HG02973 (cell line): ENCODE data around the gene THRB.

Source experiments
- ATAC-seq: cut with Tn5 transposase; IDR thresholded peaks from one replicate; pipeline ENCODE4 v1.9.1; 2021; ENCODE audit warnings: moderate library complexity; ENCODE audit not compliant: unreplicated experiment

Gene THRB

DNA sequence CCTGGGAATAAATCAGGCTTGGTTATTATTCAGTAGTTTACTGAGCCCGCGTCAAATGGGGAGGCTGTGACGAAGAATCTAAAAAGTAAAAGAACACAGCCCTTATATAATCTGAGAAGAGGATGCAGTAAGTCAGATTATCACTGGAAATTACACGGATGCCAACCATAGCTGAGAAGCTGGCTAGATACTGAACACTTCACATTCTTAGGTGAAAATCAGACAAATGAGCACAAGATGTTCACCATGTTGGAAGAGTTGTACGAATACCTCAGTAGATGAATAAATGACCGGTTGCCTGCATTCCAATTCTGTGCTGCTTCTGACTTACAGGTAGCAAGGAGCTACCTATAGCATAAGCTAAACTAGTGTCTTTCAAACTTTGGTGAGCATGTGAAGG, 254.3 kb downstream of the THRB start:
- ATAC-seq: no peak

- peak; percentile 83 for ATAC-seq
Measured at GRCh38 chr3:24237971-24238706, 256.5 kb downstream of the THRB start.

GRCh38 chr3:24235121-24235520, 259.5 kb downstream of the THRB start:
- ATAC-seq: no peak

DNA sequence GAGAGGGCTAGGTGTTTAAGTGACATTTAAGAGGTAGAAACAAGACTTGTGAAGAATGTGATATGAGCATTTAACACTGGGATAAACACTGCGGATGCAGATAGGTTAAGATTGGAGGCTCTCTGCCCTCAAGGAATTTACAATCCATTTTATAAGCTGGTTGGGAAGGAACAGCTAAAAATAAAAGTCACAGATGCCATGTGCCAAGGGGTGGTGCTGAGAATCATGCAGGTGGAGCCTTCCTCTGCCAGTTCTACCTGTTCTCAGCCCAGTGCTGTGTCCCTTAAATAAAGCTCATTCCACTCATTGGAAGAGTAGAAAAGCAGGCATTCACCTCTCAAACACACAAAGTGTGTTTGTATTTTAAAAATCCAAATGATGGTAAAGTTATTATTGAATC, 261.9 kb downstream of the THRB start:
- no peak for ATAC-seq

DNA sequence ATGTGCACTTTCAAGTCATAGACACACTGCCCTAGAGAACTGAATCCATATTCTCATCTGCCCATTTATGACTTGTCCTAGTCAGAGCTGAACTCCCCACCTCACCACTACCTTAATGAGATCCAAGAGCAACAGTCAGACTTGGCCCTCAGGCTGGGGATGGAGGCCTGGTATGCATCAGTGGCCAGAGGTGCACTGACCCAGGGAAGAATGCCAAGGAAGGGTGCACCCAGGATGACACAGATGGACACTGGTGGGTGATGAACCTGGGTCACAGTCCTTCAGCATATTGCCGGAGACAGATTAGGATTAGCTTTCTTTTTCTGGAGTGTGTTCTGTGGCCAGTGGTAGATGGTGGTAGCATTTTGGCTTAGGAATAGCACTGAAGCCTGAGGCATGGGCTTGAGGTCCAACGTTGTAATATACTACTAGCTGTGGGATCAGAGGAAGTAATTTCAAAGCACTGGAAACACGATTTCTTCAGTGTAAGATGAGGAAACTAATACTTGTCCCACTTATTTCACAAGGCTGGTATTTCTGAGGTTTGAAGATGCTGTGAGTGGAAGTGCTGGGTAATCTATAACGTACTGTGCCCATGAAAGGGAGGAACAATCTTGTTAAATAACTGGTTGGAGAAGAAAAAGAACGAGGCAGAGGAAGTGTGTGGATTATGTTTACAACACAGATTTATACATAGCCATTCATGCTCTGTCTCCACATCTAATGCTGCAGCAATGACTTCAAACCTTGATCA, 265.0 kb downstream of the THRB start:
- no peak for ATAC-seq

DNA sequence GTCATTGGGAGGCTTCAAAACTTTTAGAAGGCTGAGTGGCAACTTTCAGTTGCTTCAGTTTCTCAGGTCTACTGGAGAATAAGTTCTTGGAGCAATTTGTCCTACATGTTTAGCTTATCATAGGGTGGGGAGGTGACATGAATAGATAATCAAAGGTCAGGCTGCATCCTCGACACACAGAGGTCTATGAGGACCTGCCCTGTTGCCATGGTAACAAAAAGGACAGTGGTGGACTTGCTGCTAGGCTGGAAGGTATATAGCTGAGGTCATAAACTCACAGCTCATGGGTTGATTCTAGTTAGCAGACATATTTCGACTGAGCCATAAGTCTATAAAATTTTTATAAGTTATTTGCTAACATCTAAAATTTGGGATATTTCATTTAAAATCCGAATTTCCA, 267.0 kb downstream of the THRB start:
- ATAC-seq: no peak

- no peak for ATAC-seq
Measured at GRCh38 chr3:24226397-24226796, 268.3 kb downstream of the THRB start.

DNA sequence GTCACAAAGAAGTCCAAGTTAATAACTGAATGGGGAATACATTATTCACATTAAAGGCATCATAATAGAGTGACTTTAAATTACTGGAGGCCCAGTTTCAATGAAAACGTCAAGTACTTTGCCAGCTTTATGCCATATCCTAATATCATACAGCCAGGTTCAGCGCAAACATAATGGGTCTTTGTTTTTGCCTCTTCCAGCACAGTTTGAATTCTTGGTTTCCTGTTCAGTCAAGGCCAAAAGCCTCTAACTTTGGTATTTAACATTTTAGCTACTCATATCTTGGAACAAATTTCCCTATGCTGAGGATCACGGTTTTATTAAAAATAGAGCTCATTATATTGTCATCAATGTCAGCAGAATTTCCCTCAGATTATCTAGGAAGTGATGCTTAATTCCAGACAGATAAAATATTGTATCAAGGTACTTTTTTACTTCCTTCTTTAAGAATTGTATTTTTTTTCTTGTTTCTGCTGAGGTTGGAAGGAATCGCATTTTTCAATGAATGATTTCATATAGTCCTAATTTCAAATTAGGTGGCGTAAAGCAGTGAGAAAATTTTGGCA, 269.2 kb downstream of the THRB start:
- ATAC-seq: no peak

GRCh38 chr3:24224666-24225384, 269.8 kb downstream of the THRB start:
- no peak for ATAC-seq

DNA sequence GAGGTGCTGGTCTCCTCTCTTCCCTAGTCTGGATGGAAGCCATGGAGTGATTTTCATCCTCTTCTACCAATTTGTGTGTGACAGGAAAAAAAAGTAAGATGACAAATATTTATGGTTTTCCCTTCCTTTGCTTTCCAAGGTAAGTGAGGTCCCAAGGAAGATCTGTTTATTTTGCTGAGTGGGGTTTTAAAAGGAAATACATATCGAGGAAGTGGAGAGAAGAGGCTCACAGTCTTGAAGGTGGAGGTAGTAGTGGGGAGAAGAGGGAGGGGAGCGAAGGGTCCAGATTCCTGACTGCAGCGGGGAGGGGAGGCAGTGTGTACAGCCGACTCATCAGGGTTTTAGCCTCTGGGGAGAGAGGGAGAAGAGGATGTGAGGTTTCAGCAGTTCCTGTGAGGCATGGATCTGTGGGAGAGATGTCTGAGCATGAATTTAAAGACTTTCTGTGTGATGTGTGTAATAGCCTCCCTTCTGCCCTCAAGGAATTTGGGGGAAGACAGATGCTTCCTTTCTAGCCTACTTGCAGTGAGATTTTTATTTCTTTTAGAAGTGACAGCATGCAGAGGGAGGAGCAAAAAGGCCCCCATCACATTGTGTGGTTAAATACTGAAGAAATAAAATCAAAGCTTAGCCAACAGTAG, 272.4 kb downstream of the THRB start:
- ATAC-seq: no peak

- ATAC-seq: no peak
Measured at GRCh38 chr3:24220859-24221657, 273.6 kb downstream of the THRB start.

GRCh38 chr3:24215502-24215901, 279.1 kb downstream of the THRB start:
- no peak for ATAC-seq

- no peak for ATAC-seq
Measured at GRCh38 chr3:24211381-24211780, 283.3 kb downstream of the THRB start.

DNA sequence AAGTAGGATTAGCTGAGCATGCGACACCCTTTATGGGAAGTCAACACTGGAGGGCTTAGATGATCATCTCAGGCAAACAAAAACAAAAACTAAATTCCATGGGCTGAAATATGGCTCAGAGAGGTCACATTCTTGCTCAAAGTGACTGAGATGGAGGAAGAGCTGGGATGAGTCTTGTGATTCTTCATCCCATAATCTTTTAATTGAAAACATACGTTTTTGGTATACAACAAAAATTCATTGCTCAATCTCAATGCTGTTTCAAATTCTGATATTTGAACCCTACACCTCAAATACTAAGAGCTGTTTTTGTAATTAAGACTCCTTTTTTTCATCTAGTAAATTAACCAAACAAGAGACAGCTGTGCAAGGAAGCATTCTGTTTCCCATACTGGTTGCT, 292.6 kb downstream of the THRB start:
- no peak for ATAC-seq

DNA sequence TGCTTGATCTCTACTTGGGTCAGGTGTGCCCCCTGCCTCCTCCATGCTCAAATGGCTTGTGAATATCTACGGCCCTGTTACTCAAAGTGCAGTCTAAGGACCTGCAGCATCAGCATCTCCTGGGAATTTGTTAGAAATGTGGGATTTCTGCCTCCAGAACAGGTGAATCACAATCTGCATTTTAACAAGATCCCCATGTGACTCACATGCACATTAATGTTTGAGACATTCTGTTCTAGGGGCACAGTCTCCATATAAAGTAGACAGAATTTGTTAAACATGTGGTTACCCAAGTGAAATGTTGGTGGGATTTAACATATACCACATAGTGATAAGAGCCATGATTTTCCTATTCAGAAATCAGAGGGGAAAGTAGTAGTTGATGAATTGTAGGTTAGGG, 293.3 kb downstream of the THRB start:
- no peak for ATAC-seq

DNA sequence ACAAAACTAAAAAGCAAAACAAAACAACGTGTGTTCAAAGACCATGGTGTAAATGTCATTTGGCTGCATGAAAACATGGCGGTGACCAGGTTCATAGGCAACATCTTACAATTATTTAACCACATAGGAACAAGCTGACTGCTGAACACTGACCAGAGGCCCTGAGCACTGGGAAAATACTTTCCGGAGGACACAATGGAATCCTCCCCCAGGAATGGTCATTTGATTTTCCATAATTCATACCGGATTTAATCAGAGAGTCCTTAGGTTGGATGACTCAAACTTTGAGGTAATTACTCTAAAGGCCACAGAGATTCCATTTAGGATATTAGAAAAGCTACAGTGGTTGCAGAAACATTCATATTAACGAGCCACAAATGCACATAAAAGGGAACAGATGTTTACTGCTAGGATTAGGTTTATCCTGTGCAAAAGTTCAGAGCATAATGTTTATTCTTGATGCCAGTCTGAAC, 294.8 kb downstream of the THRB start:
- ATAC-seq: no peak

GRCh38 chr3:24199300-24199699, 295.4 kb downstream of the THRB start:
- no peak for ATAC-seq

DNA sequence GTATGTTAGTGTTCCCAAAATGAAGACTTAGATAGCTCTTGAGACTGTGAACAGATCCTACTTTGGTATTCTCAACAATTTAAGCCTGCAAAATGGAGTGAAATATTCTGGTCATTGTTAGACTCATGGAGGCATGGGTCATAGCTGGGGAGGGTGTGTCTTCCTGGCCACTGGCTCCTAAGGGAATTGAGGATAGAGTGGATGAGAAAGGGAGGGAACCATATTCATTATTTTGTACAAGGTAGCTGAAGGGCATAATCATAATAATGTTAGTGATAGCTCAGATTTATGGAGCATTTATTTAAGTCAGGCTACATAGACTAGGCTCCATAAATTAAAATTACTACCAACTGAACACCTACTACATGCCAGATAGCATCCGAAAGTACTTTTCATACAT, 295.9 kb downstream of the THRB start:
- ATAC-seq: no peak

DNA sequence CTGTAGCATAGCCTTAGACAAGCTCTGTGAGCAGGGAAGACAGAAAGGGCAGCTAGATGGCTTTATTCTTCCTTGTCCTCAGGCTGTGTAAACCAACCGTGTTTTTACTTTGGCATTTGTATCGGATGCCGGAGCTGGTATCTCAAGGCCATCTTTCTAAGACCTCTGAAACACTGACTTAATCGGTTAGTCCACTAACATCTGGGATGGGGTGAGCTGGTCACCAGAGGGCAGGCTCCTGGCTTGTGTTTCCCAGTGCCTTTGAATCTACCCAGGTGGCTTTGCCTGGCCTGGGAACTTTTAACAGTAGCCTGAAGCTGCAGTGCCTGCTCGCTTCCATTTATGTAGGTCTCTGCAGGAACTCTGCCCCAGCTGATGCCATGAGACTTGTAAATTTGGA, 296.8 kb downstream of the THRB start:
- no peak for ATAC-seq

DNA sequence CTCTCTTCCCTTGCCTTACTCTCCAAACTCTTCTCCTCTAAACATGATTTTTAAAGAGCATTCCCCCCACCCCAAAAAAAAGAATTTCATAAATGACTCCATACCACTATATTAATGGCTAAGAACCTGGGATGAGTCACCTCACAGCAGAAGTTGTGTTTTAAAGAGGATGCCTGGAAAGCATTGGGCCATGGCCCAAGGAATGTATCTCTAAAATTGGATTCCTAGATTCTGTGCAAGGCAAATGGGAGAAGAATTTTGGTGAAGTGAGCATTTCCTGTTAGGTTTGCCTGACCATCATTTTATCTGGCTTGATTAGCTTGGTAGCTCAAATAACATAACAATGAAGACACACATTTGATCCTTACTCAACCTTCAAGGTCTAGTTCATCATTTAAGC, 298.1 kb downstream of the THRB start:
- ATAC-seq: no peak
